ENCODE data around the gene FDCSP. TPM values are rescaled to one million over a fixed set of nuclear protein-coding genes. Genes with fewer than 3 reads are reported as not detected.

Gene FDCSP
- total and polyA plus RNA-seq, 9 of the 15 experiments (the other 6 are each of a cell fraction or from before 2014, with no cell fraction given) = not detected

DNA sequence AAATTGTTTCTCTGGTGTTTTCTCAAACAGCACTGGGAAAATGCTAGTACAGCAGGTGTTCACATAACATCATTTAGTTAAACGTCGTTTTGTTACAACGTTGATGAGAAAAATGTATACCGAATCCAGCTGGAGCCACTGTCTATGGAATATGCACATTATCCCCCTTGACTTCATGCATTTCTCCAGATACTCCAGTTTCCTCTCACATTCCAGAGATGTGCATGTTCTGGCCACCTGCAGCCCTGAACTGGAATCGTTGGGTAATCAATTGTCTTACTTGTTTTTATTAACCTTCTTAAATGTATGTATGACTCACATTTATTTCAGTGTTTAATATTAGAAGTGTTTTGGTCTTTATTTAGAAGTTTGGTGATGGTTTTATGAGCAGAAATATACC lies 48.8 kb upstream of the FDCSP start:
- BruUV-seq (replicated peaks) = no TSS peak
- FAIRE-seq = no peak
- no peaks in the 10 kb centered on the region for H3K79me2 ChIP-seq (ENCODE audit: control insufficient read depth, insufficient read depth, low read length)
- no peaks in the 10 kb centered on the region for H3K9me3 ChIP-seq (replicated peaks; ENCODE audit: control insufficient read depth, insufficient read depth, low read depth, low read length)
- no peaks in the 10 kb centered on the region for H3K36me3 ChIP-seq (ENCODE audit: control insufficient read depth, insufficient read depth, low read length)
- in situ Hi-C loops (cut with MboI) (no loop called here), intact Hi-C loops (cut with micrococcal nuclease) (no loop called here)
- DNase-seq (ENCODE audit: extremely low read depth in 1 of 4, low spot score in 3 of 4) = no peak
- H3K9me1 ChIP-seq (ENCODE audit: control insufficient read depth, insufficient read depth, low read length) = no peaks in the 10 kb centered on the region
- H3K4me2 ChIP-seq (ENCODE audit: insufficient read depth, low read length) = no peak overlapping the region
- no peak overlapping the region for H3K27ac ChIP-seq (ENCODE audit: extremely low read depth, low read depth, low read length)
- H4K20me1 ChIP-seq (replicated peaks; ENCODE audit: control insufficient read depth, insufficient read depth, low read length) = no peaks in the 10 kb centered on the region
- no peaks in the 10 kb centered on the region for H3K4me1 ChIP-seq (replicated peaks in 1 of 2; ENCODE audit: control insufficient read depth in 2 of 2, insufficient read depth in 2 of 2, low read length in 2 of 2)
- 2% methylated on average over 5 of the region's 5 CpGs for WGBS (ENCODE audit: insufficient coverage, low coverage, missing lambda C conversion rate)
- H3K27me3 ChIP-seq (ENCODE audit: control insufficient read depth in 2 of 2, insufficient read depth in 2 of 2, low read length in 2 of 2) = no peaks in the 10 kb centered on the region
- POLR2A ChIA-PET = no interaction called here
- CTCF ChIA-PET (ENCODE audit: low intra/inter-chr PET ratio) = no interaction called here
- no peak overlapping the region for H3K4me3 ChIP-seq
- ATAC-seq = no peak
- no peak overlapping the region for H3K9ac ChIP-seq (ENCODE audit: insufficient read depth in 1 of 2, low read depth in 2 of 2, low read length in 2 of 2)
- H2AFZ ChIP-seq (ENCODE audit: low read depth, low read length) = no peak overlapping the region
- TF ChIP-seq RBM39 (optimal IDR thresholded peaks at IDR 0.05; ENCODE audit: low read depth, low read length) (no peak), CHD2 (IDR thresholded peaks at IDR 0.05; ENCODE audit: low read depth, low read length) (no peak), ZC3H8 (IDR thresholded peaks at IDR 0.05) (no peak), C11orf30 (IDR thresholded peaks at IDR 0.05; ENCODE audit: low read depth) (no peak), RCOR1 (IDR thresholded peaks at IDR 0.05; ENCODE audit: borderline replicate concordance in 1 of 2, low read depth in 2 of 2, low read length in 2 of 2) (no peak), SNRNP70 (optimal IDR thresholded peaks at IDR 0.05; ENCODE audit: low read depth, low read length) (no peak), NR0B1 (IDR thresholded peaks at IDR 0.05; ENCODE audit: partially characterized antibody) (no peak), YY1 (IDR thresholded peaks at IDR 0.05; ENCODE audit: borderline replicate concordance in 1 of 3, control insufficient read depth in 1 of 3, extremely low read depth in 1 of 3, insufficient read depth in 3 of 3, insufficient read length in 1 of 3, insufficient replicate concordance in 2 of 3, low read depth in 1 of 3, low read length in 2 of 3) (no peak)
- TF ChIP-seq, protein P1, sequence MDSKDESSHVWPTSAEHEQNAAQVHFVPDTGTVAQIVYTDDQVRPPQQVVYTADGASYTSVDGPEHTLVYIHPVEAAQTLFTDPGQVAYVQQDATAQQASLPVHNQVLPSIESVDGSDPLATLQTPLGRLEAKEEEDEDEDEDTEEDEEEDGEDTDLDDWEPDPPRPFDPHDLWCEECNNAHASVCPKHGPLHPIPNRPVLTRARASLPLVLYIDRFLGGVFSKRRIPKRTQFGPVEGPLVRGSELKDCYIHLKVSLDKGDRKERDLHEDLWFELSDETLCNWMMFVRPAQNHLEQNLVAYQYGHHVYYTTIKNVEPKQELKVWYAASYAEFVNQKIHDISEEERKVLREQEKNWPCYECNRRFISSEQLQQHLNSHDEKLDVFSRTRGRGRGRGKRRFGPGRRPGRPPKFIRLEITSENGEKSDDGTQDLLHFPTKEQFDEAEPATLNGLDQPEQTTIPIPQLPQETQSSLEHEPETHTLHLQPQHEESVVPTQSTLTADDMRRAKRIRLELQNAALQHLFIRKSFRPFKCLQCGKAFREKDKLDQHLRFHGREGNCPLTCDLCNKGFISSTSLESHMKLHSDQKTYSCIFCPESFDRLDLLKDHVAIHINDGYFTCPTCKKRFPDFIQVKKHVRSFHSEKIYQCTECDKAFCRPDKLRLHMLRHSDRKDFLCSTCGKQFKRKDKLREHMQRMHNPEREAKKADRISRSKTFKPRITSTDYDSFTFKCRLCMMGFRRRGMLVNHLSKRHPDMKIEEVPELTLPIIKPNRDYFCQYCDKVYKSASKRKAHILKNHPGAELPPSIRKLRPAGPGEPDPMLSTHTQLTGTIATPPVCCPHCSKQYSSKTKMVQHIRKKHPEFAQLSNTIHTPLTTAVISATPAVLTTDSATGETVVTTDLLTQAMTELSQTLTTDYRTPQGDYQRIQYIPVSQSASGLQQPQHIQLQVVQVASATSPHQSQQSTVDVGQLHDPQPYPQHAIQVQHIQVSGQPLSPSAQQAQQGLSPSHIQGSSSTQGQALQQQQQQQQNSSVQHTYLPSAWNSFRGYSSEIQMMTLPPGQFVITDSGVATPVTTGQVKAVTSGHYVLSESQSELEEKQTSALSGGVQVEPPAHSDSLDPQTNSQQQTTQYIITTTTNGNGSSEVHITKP (IDR thresholded peaks at IDR 0.05; ENCODE audit: partially characterized antibody) = no peak
- TF ChIP-seq, protein P2, sequence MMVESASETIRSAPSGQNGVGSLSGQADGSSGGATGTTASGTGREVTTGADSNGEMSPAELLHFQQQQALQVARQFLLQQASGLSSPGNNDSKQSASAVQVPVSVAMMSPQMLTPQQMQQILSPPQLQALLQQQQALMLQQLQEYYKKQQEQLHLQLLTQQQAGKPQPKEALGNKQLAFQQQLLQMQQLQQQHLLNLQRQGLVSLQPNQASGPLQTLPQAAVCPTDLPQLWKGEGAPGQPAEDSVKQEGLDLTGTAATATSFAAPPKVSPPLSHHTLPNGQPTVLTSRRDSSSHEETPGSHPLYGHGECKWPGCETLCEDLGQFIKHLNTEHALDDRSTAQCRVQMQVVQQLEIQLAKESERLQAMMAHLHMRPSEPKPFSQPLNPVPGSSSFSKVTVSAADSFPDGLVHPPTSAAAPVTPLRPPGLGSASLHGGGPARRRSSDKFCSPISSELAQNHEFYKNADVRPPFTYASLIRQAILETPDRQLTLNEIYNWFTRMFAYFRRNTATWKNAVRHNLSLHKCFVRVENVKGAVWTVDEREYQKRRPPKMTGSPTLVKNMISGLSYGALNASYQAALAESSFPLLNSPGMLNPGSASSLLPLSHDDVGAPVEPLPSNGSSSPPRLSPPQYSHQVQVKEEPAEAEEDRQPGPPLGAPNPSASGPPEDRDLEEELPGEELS (CRISPR knock-in tag; IDR thresholded peaks at IDR 0.05; ENCODE audit: borderline replicate concordance) = no peak
- TF ChIP-seq, protein P3, sequence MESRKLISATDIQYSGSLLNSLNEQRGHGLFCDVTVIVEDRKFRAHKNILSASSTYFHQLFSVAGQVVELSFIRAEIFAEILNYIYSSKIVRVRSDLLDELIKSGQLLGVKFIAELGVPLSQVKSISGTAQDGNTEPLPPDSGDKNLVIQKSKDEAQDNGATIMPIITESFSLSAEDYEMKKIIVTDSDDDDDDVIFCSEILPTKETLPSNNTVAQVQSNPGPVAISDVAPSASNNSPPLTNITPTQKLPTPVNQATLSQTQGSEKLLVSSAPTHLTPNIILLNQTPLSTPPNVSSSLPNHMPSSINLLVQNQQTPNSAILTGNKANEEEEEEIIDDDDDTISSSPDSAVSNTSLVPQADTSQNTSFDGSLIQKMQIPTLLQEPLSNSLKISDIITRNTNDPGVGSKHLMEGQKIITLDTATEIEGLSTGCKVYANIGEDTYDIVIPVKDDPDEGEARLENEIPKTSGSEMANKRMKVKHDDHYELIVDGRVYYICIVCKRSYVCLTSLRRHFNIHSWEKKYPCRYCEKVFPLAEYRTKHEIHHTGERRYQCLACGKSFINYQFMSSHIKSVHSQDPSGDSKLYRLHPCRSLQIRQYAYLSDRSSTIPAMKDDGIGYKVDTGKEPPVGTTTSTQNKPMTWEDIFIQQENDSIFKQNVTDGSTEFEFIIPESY (CRISPR knock-in tag; IDR thresholded peaks at IDR 0.05) = no peak

Data from K562 (cell line).